WTC11 (cell line): Measurements from ENCODE around the gene FAM156B. TPM values are rescaled to one million over a fixed set of nuclear protein-coding genes. Genes with fewer than 3 reads are reported as not detected.
A peak's percentile ranks its signal among the peaks of the same experiment; 100 is the strongest.

ENCODE experiments used
- ATF1 ChIP-seq: sonication (generic); formaldehyde crosslinking; IDR thresholded peaks from 2 replicates; pipeline ENCODE4 v1.8.1; 2023; ENCODE audit warnings: mild to moderate bottlenecking, moderate library complexity, missing genetic modification reagents
- ATF3 ChIP-seq: sonication (generic); formaldehyde crosslinking; conservative IDR thresholded peaks from 2 replicates; pipeline ENCODE4 v1.8.1; 2022; ENCODE audit warnings: mild to moderate bottlenecking, missing genetic modification reagents
- ATF6 ChIP-seq: sonication (generic); formaldehyde crosslinking; IDR thresholded peaks from 2 replicates; pipeline ENCODE4 v1.8.1; 2023; ENCODE audit warnings: mild to moderate bottlenecking, missing genetic modification reagents
- CBFB ChIP-seq: sonication (generic); formaldehyde crosslinking; IDR thresholded peaks from 2 replicates; pipeline ENCODE4 v1.8.1; 2022; ENCODE audit warnings: mild to moderate bottlenecking, low read depth, missing genetic modification reagents
- CDX4 ChIP-seq: fragments of 250-450 bp; sonication (Bioruptor Pico); IDR thresholded peaks from 2 replicates; pipeline ENCODE4 v1.9.0; 2021; ENCODE audit warnings: moderate library complexity, mild to moderate bottlenecking, inconsistent platforms, borderline replicate concordance
- CTCF ChIP-seq: fragments of 200-600 bp; IDR thresholded peaks from 2 replicates; pipeline ENCODE4 v1.8.0; 2022; ENCODE audit warnings: antibody characterized with exemption
- E2F4 ChIP-seq: sonication (generic); formaldehyde crosslinking; IDR thresholded peaks from 2 replicates; pipeline ENCODE4 v1.8.1; 2022; ENCODE audit warnings: low read depth, mild to moderate bottlenecking, moderate library complexity, missing genetic modification reagents, borderline replicate concordance
- E2F5 ChIP-seq: sonication (generic); formaldehyde crosslinking; IDR thresholded peaks from 2 replicates; pipeline ENCODE4 v1.8.1; 2022; ENCODE audit warnings: mild to moderate bottlenecking, moderate library complexity, missing genetic modification reagents
- ERG ChIP-seq: fragments of 250-450 bp; sonication (Bioruptor Pico); IDR thresholded peaks from 2 replicates; pipeline ENCODE4 v1.8.0; 2021; ENCODE audit warnings: mild to moderate bottlenecking
- FOXP4 ChIP-seq: sonication (generic); formaldehyde crosslinking; IDR thresholded peaks from 2 replicates; pipeline ENCODE4 v1.8.0; 2022; ENCODE audit warnings: mild to moderate bottlenecking, missing genetic modification reagents
- JAZF1 ChIP-seq: fragments of 250-450 bp; sonication (Bioruptor Pico); IDR thresholded peaks from 2 replicates; pipeline ENCODE4 v1.9.0; 2021; ENCODE audit warnings: moderate library complexity, mild to moderate bottlenecking, inconsistent platforms
- JUN ChIP-seq: sonication (generic); formaldehyde crosslinking; IDR thresholded peaks from 2 replicates; pipeline ENCODE4 v1.8.0; 2023; ENCODE audit warnings: mild to moderate bottlenecking, missing genetic modification reagents
- MLX ChIP-seq: sonication (generic); formaldehyde crosslinking; IDR thresholded peaks from 2 replicates; pipeline ENCODE4 v1.8.1; 2023; ENCODE audit warnings: mild to moderate bottlenecking, missing genetic modification reagents, moderate library complexity
- NR2C2 ChIP-seq: sonication (generic); formaldehyde crosslinking; IDR thresholded peaks from 2 replicates; pipeline ENCODE4 v1.8.0; 2022; ENCODE audit warnings: mild to moderate bottlenecking, missing genetic modification reagents
- NR3C1 ChIP-seq: sonication (generic); formaldehyde crosslinking; conservative IDR thresholded peaks from 2 replicates; pipeline ENCODE4 v1.8.1; 2023; ENCODE audit warnings: low read depth, mild to moderate bottlenecking, missing genetic modification reagents
- PRDM15 ChIP-seq: sonication (generic); formaldehyde crosslinking; IDR thresholded peaks from 2 replicates; pipeline ENCODE4 v1.8.0; 2022; ENCODE audit warnings: missing genetic modification reagents
- RORB ChIP-seq: fragments of 250-450 bp; sonication (Bioruptor Pico); IDR thresholded peaks from 2 replicates; pipeline ENCODE4 v1.9.0; 2021; ENCODE audit warnings: mild to moderate bottlenecking
- USF1 ChIP-seq: sonication (generic); formaldehyde crosslinking; IDR thresholded peaks from 2 replicates; pipeline ENCODE4 v1.8.0; 2022; ENCODE audit warnings: mild to moderate bottlenecking, missing genetic modification reagents
- USF2 ChIP-seq: sonication (generic); formaldehyde crosslinking; IDR thresholded peaks from 2 replicates; pipeline ENCODE4 v1.8.1; 2023; ENCODE audit warnings: mild to moderate bottlenecking, missing genetic modification reagents, moderate library complexity
- ZNF416 ChIP-seq: fragments of 250-450 bp; sonication (Bioruptor Pico); IDR thresholded peaks from 2 replicates; pipeline ENCODE4 v1.9.0; 2021; ENCODE audit warnings: mild to moderate bottlenecking, inconsistent platforms
- ZNF423 ChIP-seq: fragments of 250-450 bp; sonication (Bioruptor Pico); IDR thresholded peaks from 2 replicates; pipeline ENCODE4 v2.1.2; 2022; ENCODE audit warnings: mild to moderate bottlenecking, moderate library complexity
- total RNA-seq: library from RNA; stranded (reverse); gene quantifications from 3 replicates; pipeline ENCODE4 v1.2.3, GENCODE V29; 2021

The FAM156B gene
- total RNA-seq, 1 experiment from 2014 or later: 12.7 TPM

GRCh38 chrX:52934704-52935469 is 37.8 kb downstream of the FAM156B start (continued):
- TF ChIP-seq FOXP4 (CRISPR knock-in tag) (no peak), E2F5 (CRISPR knock-in tag) (no peak), JAZF1 (CRISPR knock-in tag) (no peak), E2F4 (CRISPR knock-in tag) (no peak), NR2C2 (CRISPR knock-in tag) (no peak), JUN (no peak), ATF6 (CRISPR knock-in tag) (no peak), CDX4 (CRISPR knock-in tag) (no peak), USF1 (CRISPR knock-in tag) (no peak), RORB (CRISPR knock-in tag) (no peak), CTCF (peak; percentile 64), NR3C1 (CRISPR knock-in tag) (no peak), ATF1 (CRISPR knock-in tag) (no peak), MLX (CRISPR knock-in tag) (no peak), ZNF416 (no peak), USF2 (CRISPR knock-in tag) (no peak), ZNF423 (CRISPR knock-in tag) (0 out of 2 replicates have a peak, but pooled peaks have one; percentile 34), ATF3 (CRISPR knock-in tag) (no peak), CBFB (CRISPR knock-in tag) (no peak), ERG (no peak), PRDM15 (no peak)
